ENCODE measurements around the gene TTC38. TPM values are rescaled to one million over a fixed set of nuclear protein-coding genes. Genes with fewer than 3 reads are reported as not detected.

TTC38 gene
- total RNA-seq, 6 donors from 2014 or later, result 23.7 to 84.9 (median 34.3) TPM

GRCh38 chr22:46336119-46337078, 68.6 kb downstream of the TTC38 start:
- ATAC-seq (ENCODE audit: low FRiP score in 2 of 2), result peak; percentile 44 to 58
- no peak for DNase-seq
- WGBS, 2 donors, result 16 to 31% methylated on average over 14 to 33 of the region's 42 CpGs

GRCh38 chr22:46337870-46338269, 70.1 kb downstream of the TTC38 start:
- Histone ChIP-seq H3K9me3 (no peaks in the 10 kb centered on the region), H3K36me3 (peaks cover 16 to 54% (median 31%) of the 10 kb centered on the region in 4 donors), H3K27me3 (no peaks in the 10 kb centered on the region), H3K4me3 (no peak overlapping the region), H3K27ac (no peak overlapping the region), H3K4me1 (peaks cover 11 to 23% (median 13%) of the 10 kb centered on the region in 4 donors)
- no peak for TF ChIP-seq POLR2A (IDR thresholded peaks at IDR 0.05)
- no peak for TF ChIP-seq CTCF (IDR thresholded peaks at IDR 0.05)
- TF ChIP-seq EP300 (IDR thresholded peaks at IDR 0.05), result no peak
- no peak for TF ChIP-seq POLR2AphosphoS5 (IDR thresholded peaks at IDR 0.05)
- ATAC-seq (ENCODE audit: low FRiP score in 2 of 2) (no peak), DNase-seq (no peak)
- 92% methylated on average over 8 to 9 of the region's 9 CpGs for WGBS, 2 donors

More at GRCh38 chr22:46336119-46337078, 68.6 kb downstream of the TTC38 start:
- peaks cover 11 to 39% (median 22%) of the 10 kb centered on the region in 4 donors for H3K36me3 ChIP-seq
- H3K4me1 ChIP-seq, result peaks cover 11 to 23% (median 13%) of the 10 kb centered on the region in 4 donors
- H3K27ac ChIP-seq, result peak overlapping the region; percentile 84 to 95 (median 90)
- TF ChIP-seq EP300 (IDR thresholded peaks at IDR 0.05) (no peak), POLR2AphosphoS5 (IDR thresholded peaks at IDR 0.05) (no peak), CTCF (IDR thresholded peaks at IDR 0.05) (no peak), POLR2A (IDR thresholded peaks at IDR 0.05) (no peak)
- H3K4me3 ChIP-seq, result peak overlapping the region; percentile 67 to 98 (median 92)
- no peaks in the 10 kb centered on the region for H3K27me3 ChIP-seq
- no peaks in the 10 kb centered on the region for H3K9me3 ChIP-seq

GRCh38 chr22:46338636-46339035, 70.8 kb downstream of the TTC38 start:
- ATAC-seq (ENCODE audit: low FRiP score in 2 of 2) (no peak), DNase-seq (no peak)
- Histone ChIP-seq H3K27ac (no peak overlapping the region), H3K4me3 (no peak overlapping the region), H3K4me1 (peaks cover 11 to 23% (median 13%) of the 10 kb centered on the region in 4 donors), H3K9me3 (no peaks in the 10 kb centered on the region), H3K27me3 (no peaks in the 10 kb centered on the region), H3K36me3 (peaks cover 18 to 62% (median 35%) of the 10 kb centered on the region in 4 donors)
- WGBS, 2 donors, result 94 to 95% methylated on average over 8 of the region's 8 CpGs
- TF ChIP-seq POLR2A (IDR thresholded peaks at IDR 0.05) (no peak), EP300 (IDR thresholded peaks at IDR 0.05) (no peak), POLR2AphosphoS5 (IDR thresholded peaks at IDR 0.05) (no peak), CTCF (IDR thresholded peaks at IDR 0.05) (no peak)

GRCh38 chr22:46339956-46340355, 72.1 kb downstream of the TTC38 start:
- TF ChIP-seq EP300 (IDR thresholded peaks at IDR 0.05) (no peak), CTCF (IDR thresholded peaks at IDR 0.05) (no peak)
- Histone ChIP-seq H3K4me3 (no peak overlapping the region), H3K9me3 (no peaks in the 10 kb centered on the region), H3K27me3 (no peaks in the 10 kb centered on the region), H3K4me1 (peaks cover 9 to 19% (median 12%) of the 10 kb centered on the region in 4 donors), H3K36me3 (peaks cover 18 to 75% (median 46%) of the 10 kb centered on the region in 4 donors), H3K27ac (no peak overlapping the region)
- DNase-seq (no peak), ATAC-seq (ENCODE audit: low FRiP score in 2 of 2) (no peak)
- WGBS, 2 donors, result 91 to 94% methylated on average over 5 of the region's 5 CpGs
